CD14-positive monocyte (primary cell): ENCODE results near the gene HOXB1. TPM values are rescaled to one million over a fixed set of nuclear protein-coding genes. Genes with fewer than 3 reads are reported as not detected.

ENCODE experiments used
- DNase-seq, 3 donors: peaks; one replicate each; pipeline ENCODE4 v3.0.0-alpha.2; 2011 to 2022
- H2AFZ ChIP-seq: 2 replicates; pipeline ENCODE4 v1.6.0; 2012; ENCODE audit warnings: mild to moderate bottlenecking, low read depth, low read length, inconsistent platforms; ENCODE audit not compliant: insufficient read depth, poor library complexity, severe bottlenecking
- H3K27ac ChIP-seq, 2 donors: 1 replicate in 1 of 2; 2 replicates in 1 of 2; pipeline ENCODE4 v1.5.1; 2012 to 2013; ENCODE audit warnings: low read length in 2 of 2, control low read depth in 1 of 2, inconsistent platforms in 1 of 2, low read depth in 1 of 2, mild to moderate bottlenecking in 1 of 2
- H3K27me3 ChIP-seq, 2 donors: one replicate each; pipeline versions ENCODE4 v1.6.0 to v1.6.1; 2011 to 2013; ENCODE audit warnings: low read length in 2 of 2; ENCODE audit not compliant: control insufficient read depth in 2 of 2, insufficient read depth in 2 of 2
- H3K36me3 ChIP-seq, 2 donors: replicated peaks in 1 of 2; 1 replicate in 1 of 2; 2 replicates in 1 of 2; pipeline versions ENCODE4 v1.5.1 to v1.6.1; 2012 to 2013; ENCODE audit warnings: low read length in 2 of 2, control low read depth in 1 of 2, inconsistent platforms in 1 of 2, mild to moderate bottlenecking in 1 of 2; ENCODE audit not compliant: insufficient read depth in 2 of 2, control insufficient read depth in 1 of 2
- H3K4me1 ChIP-seq, 2 donors: 1 replicate in 1 of 2; 2 replicates in 1 of 2; pipeline versions ENCODE4 v1.5.1 to v1.6.1; 2012 to 2013; ENCODE audit warnings: low read length in 2 of 2, control low read depth in 1 of 2, inconsistent platforms in 1 of 2, mild to moderate bottlenecking in 1 of 2, moderate library complexity in 1 of 2; ENCODE audit not compliant: insufficient read depth in 2 of 2, control insufficient read depth in 1 of 2
- H3K4me2 ChIP-seq: replicated peaks from 2 replicates; pipeline ENCODE3; 2012; ENCODE audit warnings: low read length, moderate library complexity, mild to moderate bottlenecking; ENCODE audit not compliant: poor library complexity, severe bottlenecking; ENCODE audit errors: extremely low read depth
- H3K4me3 ChIP-seq, 3 experiments: fragments of 200-600 bp in 1 of 3; sonication (generic) in 1 of 3; replicated peaks in 1 of 3; 1 replicate in 2 of 3; 2 replicates in 1 of 3; pipeline ENCODE4 v1.5.1; 2011 to 2013; ENCODE audit warnings: low read length in 3 of 3, mild to moderate bottlenecking in 3 of 3, control low read depth in 2 of 3, low read depth in 2 of 3, inconsistent platforms in 1 of 3, moderate library complexity in 1 of 3
- H3K79me2 ChIP-seq: 2 replicates; pipeline ENCODE4 v1.6.0; 2012; ENCODE audit warnings: mild to moderate bottlenecking, control low read depth, inconsistent platforms, low read length, moderate library complexity; ENCODE audit not compliant: insufficient read depth
- H3K9ac ChIP-seq: 2 replicates; pipeline ENCODE4 v1.6.0; 2017; ENCODE audit warnings: low read length, mild to moderate bottlenecking; ENCODE audit not compliant: insufficient read depth, poor library complexity, severe bottlenecking
- H3K9me3 ChIP-seq, 2 donors: replicated peaks in 1 of 2; 1 replicate in 1 of 2; 2 replicates in 1 of 2; pipeline versions ENCODE4 v1.5.1 to v1.6.1; 2012 to 2013; ENCODE audit warnings: low read length in 2 of 2, control low read depth in 1 of 2; ENCODE audit not compliant: control insufficient read depth in 1 of 2, insufficient read depth in 1 of 2
- H4K20me1 ChIP-seq: 2 replicates; pipeline ENCODE4 v1.6.0; 2012; ENCODE audit warnings: mild to moderate bottlenecking, low read length, control low read depth, moderate library complexity; ENCODE audit not compliant: insufficient read depth
- H3K27ac Mint-ChIP-seq, 7 donors: one replicate each; pipeline ENCODE4 v1.8.0; 2020; ENCODE audit warnings: mild to moderate bottlenecking in 7 of 7, mixed read lengths in 7 of 7, moderate library complexity in 6 of 7, inconsistent platforms in 2 of 7
- H3K27me3 Mint-ChIP-seq, 3 donors: one replicate each; pipeline ENCODE4 v1.8.0; 2021 to 2022; ENCODE audit warnings: low read depth in 3 of 3, mild to moderate bottlenecking in 3 of 3, mixed read lengths in 3 of 3, moderate library complexity in 3 of 3, inconsistent platforms in 1 of 3
- H3K36me3 Mint-ChIP-seq, 2 donors: one replicate each; pipeline ENCODE4 v1.8.0; 2020; ENCODE audit warnings: mixed read lengths in 2 of 2, inconsistent platforms in 1 of 2, mild to moderate bottlenecking in 1 of 2
- H3K4me1 Mint-ChIP-seq: one replicate; pipeline ENCODE4 v1.8.0; 2020; ENCODE audit warnings: mild to moderate bottlenecking, mixed read lengths
- H3K4me3 Mint-ChIP-seq, 2 donors: one replicate each; pipeline ENCODE4 v1.8.0; 2020; ENCODE audit warnings: mild to moderate bottlenecking in 2 of 2, mixed read lengths in 2 of 2, moderate library complexity in 1 of 2
- H3K9me3 Mint-ChIP-seq, 7 donors: one replicate each; pipeline ENCODE4 v1.8.0; 2020 to 2022; ENCODE audit warnings: mixed read lengths in 7 of 7, mild to moderate bottlenecking in 6 of 7, moderate library complexity in 6 of 7, inconsistent platforms in 2 of 7
- WGBS: methylation state at CpG from one replicate; pipeline ENCODE4 v1.1.5; 2013; ENCODE audit warnings: missing lambda C conversion rate; ENCODE audit not compliant: insufficient coverage; 5-methylcytosine and 5-hydroxymethylcytosine counted together
- intact Hi-C, 2 donors: fragments of 100-400 bp; cut with micrococcal nuclease; formaldehyde crosslinking; loops; one replicate each; pipeline versions ENCODE4 v1.15.0 to v1.15.1; 2023
- polyA plus RNA-seq, 3 donors: library from polyadenylated mRNA; depleted of rRNA in 1 of 3; unstranded in 2 of 3; stranded (reverse) in 1 of 3; fragments of 300-500 nt in 2 of 3; fragments of >200 nt in 1 of 3; fragmentation: Illumina TruSeq in 2 of 3; gene quantifications; 1 replicate in 2 of 3; 2 replicates in 1 of 3; pipeline ENCODE4 v1.2.3, GENCODE V29; 2012 to 2021
- TF ChIP-seq, protein P1 (sequence below): fragments of 200-600 bp; IDR thresholded peaks from one replicate; pipeline ENCODE4 v1.8.0; 2022; ENCODE audit warnings: antibody characterized with exemption, mild to moderate bottlenecking

HOXB1 gene
- polyA plus RNA-seq, 3 donors = not detected

DNA sequence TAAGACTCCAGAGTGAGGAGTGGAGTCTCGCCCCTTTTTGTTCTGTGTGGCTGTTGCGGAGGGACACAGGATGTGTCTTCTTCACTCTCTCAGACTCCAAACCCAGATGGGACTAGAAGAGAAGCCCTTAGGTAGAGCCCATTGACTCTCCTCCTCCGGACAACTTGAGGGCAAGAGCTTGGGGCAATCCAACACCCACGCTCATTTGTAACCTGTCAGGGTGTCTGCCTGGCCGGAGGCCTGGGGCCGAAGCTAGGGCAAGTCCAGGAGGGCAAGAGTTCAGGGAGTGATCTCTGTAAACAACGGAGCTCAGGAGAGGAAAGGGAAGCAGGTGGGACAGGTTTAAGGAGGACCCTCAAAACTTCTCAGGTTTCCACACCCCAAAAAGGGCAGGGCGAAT, 1.4 kb upstream of the HOXB1 start:
- no peaks in the 10 kb centered on the region for H4K20me1 ChIP-seq
- intact Hi-C loops = no loop called here
- WGBS = 81% methylated on average over 2 of the region's 8 CpGs
- no peaks in the 10 kb centered on the region for H3K4me1 Mint-ChIP-seq
- TF ChIP-seq, protein P1, sequence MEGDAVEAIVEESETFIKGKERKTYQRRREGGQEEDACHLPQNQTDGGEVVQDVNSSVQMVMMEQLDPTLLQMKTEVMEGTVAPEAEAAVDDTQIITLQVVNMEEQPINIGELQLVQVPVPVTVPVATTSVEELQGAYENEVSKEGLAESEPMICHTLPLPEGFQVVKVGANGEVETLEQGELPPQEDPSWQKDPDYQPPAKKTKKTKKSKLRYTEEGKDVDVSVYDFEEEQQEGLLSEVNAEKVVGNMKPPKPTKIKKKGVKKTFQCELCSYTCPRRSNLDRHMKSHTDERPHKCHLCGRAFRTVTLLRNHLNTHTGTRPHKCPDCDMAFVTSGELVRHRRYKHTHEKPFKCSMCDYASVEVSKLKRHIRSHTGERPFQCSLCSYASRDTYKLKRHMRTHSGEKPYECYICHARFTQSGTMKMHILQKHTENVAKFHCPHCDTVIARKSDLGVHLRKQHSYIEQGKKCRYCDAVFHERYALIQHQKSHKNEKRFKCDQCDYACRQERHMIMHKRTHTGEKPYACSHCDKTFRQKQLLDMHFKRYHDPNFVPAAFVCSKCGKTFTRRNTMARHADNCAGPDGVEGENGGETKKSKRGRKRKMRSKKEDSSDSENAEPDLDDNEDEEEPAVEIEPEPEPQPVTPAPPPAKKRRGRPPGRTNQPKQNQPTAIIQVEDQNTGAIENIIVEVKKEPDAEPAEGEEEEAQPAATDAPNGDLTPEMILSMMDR = no peak
- no peak overlapping the region for H3K27ac Mint-ChIP-seq
- no peaks in the 10 kb centered on the region for H3K9me3 ChIP-seq
- H3K27ac ChIP-seq = no peak overlapping the region
- no peak overlapping the region for H2AFZ ChIP-seq
- H3K9ac ChIP-seq = no peak overlapping the region
- no peaks in the 10 kb centered on the region for H3K36me3 Mint-ChIP-seq
- H3K9me3 Mint-ChIP-seq = peaks cover 0 to 5% (median 0%) of the 10 kb centered on the region in 7 donors
- no peak overlapping the region for H3K4me3 Mint-ChIP-seq
- H3K27me3 Mint-ChIP-seq = peaks cover 22 to 44% (median 35%) of the 10 kb centered on the region in 3 donors
- H3K4me2 ChIP-seq = no peak overlapping the region
- no peaks in the 10 kb centered on the region for H3K4me1 ChIP-seq
- H3K79me2 ChIP-seq = no peaks in the 10 kb centered on the region
- no peak for DNase-seq
- H3K27me3 ChIP-seq = peaks cover 9 to 20% of the 10 kb centered on the region in 2 donors
- H3K4me3 ChIP-seq = no peak overlapping the region
- no peaks in the 10 kb centered on the region for H3K36me3 ChIP-seq

DNA sequence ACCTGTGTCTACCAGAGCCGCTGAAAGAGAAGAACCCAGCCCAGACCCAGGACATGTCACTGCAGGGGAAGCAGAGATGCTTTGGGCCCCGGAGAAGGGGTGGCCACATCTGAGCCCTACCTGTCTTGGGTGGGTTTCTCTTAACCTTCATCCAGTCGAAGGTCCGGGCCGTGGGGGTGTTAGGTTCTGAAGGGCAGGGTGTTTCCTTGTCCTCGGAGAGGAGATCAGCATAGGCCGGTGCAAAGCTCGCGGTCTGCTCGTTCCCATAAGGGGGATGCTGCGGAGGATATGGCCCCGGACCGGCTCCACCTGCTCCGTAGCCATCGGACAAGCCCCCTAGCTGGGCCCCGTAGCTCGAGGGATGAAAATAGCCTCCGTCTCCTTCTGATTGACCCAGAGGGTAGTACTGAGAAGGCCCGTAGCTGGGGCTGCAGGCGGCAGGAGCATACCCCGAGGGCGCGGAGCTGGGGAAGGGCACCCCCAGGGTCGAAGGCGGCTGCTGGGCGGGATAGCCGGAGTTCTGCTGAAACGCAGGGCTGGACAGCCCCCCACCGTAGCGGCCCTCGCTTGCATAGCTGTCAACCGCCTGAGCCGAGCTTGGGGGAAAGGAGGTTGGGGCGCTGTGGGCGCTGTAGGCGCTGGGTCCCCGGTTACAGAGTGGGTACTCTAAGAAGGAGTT, 464 bp downstream of the HOXB1 start:
- H3K9me3 Mint-ChIP-seq = peaks cover 0 to 8% (median 0%) of the 10 kb centered on the region in 7 donors
- no peak overlapping the region for H3K4me3 Mint-ChIP-seq
- Histone ChIP-seq H3K4me3 (no peak overlapping the region), H3K27me3 (peaks cover 22 to 39% of the 10 kb centered on the region in 2 donors), H3K9ac (no peak overlapping the region), H3K79me2 (no peaks in the 10 kb centered on the region), H3K27ac (no peak overlapping the region), H3K4me2 (no peak overlapping the region), H2AFZ (no peak overlapping the region), H3K4me1 (no peaks in the 10 kb centered on the region), H3K9me3 (peaks cover 0 to 3% of the 10 kb centered on the region in 2 donors), H3K36me3 (no peaks in the 10 kb centered on the region), H4K20me1 (no peaks in the 10 kb centered on the region)
- peaks cover 0 to 3% of the 10 kb centered on the region in 2 donors for H3K36me3 Mint-ChIP-seq
- H3K27ac Mint-ChIP-seq = no peak overlapping the region
- TF ChIP-seq, protein P1 = no peak
- intact Hi-C loops = no loop called here
- no peak for DNase-seq
- WGBS = 98% methylated on average over 34 of the region's 37 CpGs
- no peaks in the 10 kb centered on the region for H3K4me1 Mint-ChIP-seq
- peaks cover 41 to 56% (median 52%) of the 10 kb centered on the region in 3 donors for H3K27me3 Mint-ChIP-seq
